D721Med (cell line): ENCODE measurements around the gene DDX56.

Experiments used
- DNase-seq: peaks from one replicate; pipeline ENCODE4 v3.0.0; 2011; ENCODE audit warnings: low spot score; ENCODE audit not compliant: insufficient read length
- FAIRE-seq: peaks from 2 replicates; lab custom pipeline; 2011; peaks lifted over from hg19 to GRCh38; lab: Jason Lieb, UNC
- TF ChIP-seq, protein P1 (sequence below): IDR thresholded peaks from 2 replicates; pipeline ENCODE4 v1.5.1; 2012; ENCODE audit warnings: mild to moderate bottlenecking, control low read depth; ENCODE audit not compliant: insufficient read depth; ENCODE audit errors: missing control alignments

The DDX56 gene

GRCh38 chr7:44539669-44540506 lies 33.8 kb downstream of the DDX56 start:
- FAIRE-seq (no peak), DNase-seq (no peak)
- TF ChIP-seq, protein P1, sequence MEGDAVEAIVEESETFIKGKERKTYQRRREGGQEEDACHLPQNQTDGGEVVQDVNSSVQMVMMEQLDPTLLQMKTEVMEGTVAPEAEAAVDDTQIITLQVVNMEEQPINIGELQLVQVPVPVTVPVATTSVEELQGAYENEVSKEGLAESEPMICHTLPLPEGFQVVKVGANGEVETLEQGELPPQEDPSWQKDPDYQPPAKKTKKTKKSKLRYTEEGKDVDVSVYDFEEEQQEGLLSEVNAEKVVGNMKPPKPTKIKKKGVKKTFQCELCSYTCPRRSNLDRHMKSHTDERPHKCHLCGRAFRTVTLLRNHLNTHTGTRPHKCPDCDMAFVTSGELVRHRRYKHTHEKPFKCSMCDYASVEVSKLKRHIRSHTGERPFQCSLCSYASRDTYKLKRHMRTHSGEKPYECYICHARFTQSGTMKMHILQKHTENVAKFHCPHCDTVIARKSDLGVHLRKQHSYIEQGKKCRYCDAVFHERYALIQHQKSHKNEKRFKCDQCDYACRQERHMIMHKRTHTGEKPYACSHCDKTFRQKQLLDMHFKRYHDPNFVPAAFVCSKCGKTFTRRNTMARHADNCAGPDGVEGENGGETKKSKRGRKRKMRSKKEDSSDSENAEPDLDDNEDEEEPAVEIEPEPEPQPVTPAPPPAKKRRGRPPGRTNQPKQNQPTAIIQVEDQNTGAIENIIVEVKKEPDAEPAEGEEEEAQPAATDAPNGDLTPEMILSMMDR, result no peak

DNA sequence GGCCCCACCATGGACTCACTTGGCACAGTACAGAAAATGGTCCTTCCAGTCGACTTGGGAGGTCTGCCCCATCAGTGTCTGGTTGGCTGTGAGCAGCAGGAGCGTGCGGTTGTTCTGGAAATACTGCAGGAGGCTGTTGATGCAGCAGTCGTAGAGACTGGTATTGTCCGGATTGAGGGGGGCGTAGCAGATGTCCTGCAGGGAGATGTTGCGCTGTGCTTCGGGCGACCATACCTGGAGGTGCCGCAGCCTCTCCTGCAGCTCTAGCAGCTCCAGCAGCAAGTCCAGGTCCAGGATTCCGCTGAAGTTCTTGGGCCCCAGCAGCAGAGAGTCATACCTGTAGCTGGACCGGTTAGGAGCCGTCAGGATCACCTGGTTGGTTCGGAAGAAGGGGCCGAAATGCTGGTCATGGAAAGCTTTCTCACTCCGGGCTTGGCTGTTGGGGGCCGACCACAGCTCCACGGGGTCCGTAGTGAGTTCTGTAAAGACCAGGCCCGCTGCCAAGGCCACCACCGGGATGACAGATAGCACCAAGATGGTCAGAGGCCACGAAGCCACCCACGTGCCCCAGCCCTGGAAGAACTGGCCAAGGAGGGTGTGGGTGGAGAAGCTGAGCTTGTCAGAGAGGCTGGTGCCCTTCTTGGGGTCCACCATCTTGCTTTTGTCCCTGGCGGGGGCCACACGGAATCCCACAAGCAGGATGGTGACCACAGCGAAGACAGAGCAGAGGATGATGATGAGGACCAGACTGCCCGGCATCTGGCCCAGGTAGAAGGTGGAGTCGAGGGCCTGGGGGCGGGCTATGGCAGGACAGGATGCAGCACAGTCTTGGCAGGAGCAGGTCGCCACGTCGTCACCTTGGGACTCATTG lies 34.7 kb downstream of the DDX56 start:
- FAIRE-seq (no peak), DNase-seq (no peak)
- TF ChIP-seq, protein P1, result no peak

- TF ChIP-seq, protein P1, result no peak
Measured at GRCh38 chr7:44538093-44538797, 35.5 kb downstream of the DDX56 start.

GRCh38 chr7:44537442-44537841 lies 36.3 kb downstream of the DDX56 start:
- FAIRE-seq (no peak), DNase-seq (no peak)
- TF ChIP-seq, protein P1, result no peak

More at GRCh38 chr7:44538093-44538797, 35.5 kb downstream of the DDX56 start:
- FAIRE-seq, result no peak
- no peak for DNase-seq

DNA sequence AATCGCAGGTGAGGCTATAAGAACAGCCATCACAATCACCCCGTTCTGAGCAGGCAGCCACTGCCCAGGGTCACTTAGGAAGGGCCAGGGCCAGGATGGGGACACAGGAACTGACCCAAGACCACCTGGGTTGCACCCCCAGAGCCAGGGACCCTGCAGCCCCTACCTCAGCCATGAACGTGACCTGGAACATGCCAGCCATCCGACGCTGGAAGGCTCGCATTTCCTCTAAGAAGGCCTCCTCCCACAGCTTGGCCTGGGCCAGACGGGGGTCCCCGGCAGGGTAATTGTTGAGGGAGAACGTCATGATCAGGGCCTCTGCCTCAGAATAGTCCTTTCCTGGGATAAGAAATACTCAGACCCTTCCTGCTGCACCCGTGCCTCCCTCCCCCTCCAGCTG lies 37.6 kb downstream of the DDX56 start:
- FAIRE-seq (no peak), DNase-seq (no peak)
- TF ChIP-seq, protein P1, result no peak

GRCh38 chr7:44535348-44536064 lies 38.2 kb downstream of the DDX56 start:
- DNase-seq, result no peak
- TF ChIP-seq, protein P1, result no peak
- FAIRE-seq, result no peak
